NK-92 treated with Interleukin-12 subunit alpha and Interleukin-12 subunit beta, amount 100 ng/mL, for 24 hours (cell line): ENCODE measurements around the gene LRRC36.

Source experiments
- DNase-seq: peaks from one replicate; lab custom pipeline; 2025; lab: John Stamatoyannopoulos, UW

Gene LRRC36, protein sequence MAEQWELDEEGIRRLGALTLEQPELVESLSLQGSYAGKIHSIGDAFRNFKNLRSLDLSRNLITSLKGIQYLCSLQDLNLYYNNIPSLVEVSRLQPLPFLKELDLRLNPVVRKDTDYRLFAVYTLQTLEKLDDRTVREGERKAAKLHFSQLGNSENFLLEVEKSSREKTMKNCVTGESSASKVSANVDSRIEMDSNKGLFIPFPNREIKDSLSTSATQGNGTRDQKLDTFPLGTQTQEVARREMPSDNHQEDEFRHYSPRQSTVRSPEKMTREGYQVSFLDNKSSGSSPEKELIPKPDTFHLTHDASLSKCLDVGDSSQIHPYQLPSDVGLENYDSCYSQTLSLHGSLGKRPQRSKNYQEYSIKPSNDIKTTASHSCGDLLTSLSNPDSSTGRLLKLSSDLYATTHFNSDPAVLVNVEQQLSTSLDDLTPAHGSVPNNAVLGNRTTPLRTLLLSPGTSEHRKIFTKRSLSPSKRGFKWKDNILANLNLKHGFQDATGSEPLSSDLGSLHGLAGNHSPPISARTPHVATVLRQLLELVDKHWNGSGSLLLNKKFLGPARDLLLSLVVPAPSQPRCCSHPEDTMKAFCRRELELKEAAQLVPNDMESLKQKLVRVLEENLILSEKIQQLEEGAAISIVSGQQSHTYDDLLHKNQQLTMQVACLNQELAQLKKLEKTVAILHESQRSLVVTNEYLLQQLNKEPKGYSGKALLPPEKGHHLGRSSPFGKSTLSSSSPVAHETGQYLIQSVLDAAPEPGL

DNA sequence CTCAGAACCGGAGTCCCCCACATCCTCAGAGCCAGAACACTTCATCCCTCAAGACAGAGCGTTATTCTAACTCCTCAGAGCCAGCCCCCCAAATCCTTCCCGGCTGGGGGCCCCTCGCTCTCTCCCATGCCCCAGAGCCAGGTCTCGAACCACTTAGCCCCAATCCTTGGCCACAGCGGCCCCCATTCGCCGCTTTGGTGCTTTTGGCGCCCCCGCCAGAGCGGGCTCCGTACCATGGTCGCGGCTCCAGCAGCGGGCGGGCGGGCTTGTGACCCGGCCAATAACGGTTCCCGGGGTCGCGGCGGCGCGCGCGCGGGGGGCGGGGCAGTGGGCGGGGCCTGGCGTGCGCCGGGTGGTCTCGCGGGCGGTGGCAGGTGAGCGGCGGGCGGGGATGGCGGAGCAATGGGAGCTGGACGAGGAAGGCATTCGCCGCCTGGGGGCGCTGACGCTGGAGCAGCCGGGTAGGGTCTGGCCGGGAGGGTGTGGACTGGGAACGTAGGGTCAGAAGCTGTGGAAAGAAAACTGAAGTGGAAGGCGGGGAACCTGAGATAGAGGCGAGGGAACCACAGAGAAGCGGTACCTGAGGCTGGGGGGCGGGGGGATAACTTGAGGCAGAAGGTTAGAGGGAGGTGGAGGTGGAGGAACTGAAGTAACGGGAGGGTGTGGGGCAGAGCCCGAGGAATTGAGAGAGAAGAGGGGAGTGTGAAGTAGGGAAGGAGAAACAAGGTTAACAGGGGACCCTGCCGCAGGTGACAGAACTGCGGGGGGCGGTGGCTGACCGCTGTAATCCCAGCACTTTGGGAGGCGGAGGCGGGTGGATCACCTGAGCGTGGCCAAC lies at the start of gene LRRC36, which contains the start of gene KCTD19:
Gene LRRC36 (plus strand): TSS at position 344 of the 838 bp plus-strand sequence. CDS start 48 bp downstream, at position 392.
Gene KCTD19 (minus strand): TSS at position 270 of the 838 bp plus-strand sequence. CDS start 34 bp downstream, at position 236.
- DNase-seq, result no peak

DNA sequence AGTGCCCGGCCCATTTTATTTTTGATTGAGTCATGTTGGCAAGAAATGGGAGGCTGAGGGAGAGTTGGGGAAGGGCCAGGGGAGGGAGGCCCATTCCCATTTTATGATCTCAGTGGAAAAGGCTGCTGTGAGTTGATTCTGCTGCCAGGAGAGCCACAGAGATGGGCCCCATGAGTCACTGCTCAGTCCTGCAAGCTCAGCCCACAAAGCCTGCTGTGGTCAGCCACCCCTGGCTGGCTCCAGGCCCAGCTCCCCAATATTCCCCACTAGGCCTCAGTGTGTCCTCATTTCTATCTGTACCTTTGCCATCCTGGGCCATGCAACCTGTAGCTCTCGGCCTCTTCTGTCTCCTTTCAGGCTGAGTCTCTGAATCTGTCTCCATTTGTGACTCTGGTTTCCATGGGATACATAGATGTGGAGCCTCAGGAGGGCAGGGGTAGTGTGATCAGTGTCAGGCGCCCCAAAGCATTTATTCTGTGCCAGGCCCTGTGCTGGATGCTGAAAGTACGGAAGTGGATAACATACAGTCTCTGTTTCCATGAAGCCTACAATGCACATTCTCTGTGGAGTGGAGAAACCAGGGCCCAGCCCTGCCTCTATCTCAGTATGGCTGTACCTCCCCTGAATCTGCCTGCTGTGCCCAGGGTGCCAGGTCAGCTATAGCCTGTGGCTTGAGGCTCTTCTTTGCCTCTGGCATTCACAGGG lies 49.2 kb upstream of the LRRC36 start:
- no peak for DNase-seq

DNA sequence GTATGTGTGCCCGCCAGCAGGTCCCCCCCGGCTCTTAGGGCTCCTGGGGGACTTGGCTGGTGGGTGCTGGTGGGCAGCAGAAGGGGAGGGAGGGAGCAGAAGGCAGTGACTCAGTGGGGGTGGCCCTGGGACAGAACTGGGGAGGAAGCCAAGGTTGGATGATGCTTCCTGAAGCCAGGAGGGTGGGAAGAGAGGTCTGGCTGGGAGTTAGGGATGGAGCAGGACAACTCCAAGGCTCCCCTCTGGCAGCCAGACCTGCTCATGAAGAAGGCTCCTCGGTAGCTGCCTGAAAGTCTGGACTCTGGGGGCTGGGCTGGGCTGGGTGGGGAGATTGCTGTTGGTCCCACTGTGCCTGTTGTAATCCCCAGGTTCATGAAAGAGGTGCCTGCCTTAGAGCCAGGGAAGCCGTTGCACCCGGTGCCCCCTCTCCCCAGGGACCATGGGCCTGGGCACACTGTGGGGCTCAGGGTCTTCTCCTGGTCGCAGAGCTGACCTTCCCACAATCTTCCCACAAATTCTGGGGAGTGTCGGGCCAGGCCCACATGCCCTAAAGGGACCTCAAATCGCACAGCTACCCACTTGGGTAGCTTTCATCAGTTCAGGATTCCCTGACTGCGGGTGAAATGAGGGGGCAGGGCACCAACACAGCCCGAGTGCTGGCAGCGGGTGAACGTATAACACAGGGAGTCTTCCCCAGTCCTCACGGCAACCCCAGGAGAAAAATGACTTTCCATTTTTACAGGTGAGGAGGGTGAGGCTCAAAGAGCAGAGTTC lies 48.4 kb upstream of the LRRC36 start:
- no peak for DNase-seq

DNA sequence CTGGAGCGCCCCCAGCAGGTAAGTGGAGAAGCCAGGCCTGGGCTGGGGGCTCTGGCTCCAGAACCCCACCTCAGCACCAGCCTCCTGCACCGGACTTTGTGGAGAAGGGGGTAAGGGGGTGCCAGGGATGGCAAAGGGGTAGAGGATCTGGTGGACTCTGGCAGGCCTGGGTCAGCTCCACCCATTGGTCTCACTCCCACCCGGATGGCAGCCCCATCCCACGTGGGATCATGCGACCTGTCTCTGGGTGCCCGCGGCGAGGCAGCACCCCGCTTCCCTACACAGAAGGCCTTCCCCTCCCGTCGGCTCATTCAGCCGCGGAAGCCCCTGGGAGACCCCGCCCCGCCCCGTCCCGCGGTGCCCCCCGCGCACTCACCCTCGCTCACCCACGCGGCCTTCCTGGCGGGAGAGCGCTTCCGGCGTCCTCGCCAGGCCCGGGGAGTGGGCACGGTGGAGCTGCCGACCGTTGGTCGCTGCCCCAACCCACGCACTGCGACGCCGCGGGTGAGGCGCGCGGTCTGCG lies 47.8 kb upstream of the LRRC36 start:
- peak; percentile 65 for DNase-seq

DNA sequence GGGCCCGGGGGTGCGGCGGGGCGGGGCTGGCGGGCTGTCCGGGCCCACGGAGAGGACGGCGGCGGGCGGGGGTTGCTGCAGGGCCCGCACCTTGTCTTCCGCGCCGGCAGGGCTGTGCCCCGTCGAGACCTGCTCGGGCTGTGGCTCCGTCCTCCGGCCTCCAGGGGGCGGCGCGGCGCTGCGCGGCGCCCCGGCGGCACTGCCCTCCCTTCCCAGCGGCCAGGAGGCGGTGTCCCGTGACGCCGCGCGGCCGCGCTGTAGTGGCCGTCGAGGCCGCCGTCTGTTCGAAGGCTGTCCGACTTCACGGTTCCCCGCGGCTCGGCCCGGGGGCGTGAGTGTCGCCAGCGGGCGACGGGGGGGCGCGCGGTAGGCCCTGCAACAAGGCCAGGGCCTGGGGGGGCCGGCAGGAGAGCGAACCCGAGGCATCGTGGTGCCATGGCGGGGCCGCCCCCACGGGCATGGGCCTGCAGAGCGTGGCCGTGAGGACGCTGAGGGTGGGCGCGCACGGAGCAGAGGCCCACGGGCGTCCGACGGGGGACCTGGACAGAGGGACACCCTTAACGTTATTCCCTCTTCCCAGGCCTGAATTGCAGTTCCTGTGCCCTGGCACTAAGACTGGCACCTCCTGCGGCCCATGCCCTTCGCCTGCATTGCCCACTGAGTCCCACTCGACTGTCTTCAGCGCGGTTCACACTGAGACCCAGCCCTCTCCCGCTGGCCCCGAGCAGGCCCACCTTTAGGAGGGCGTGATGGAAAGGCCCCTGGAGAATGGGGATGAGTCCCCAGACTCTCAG lies 47.1 kb upstream of the LRRC36 start, which contains the start of gene PLEKHG4:
Gene PLEKHG4 (plus strand): TSS at position 237 of the 794 bp plus-strand sequence. CDS start 513 bp downstream, at position 750.
- DNase-seq, result peak; percentile 68

DNA sequence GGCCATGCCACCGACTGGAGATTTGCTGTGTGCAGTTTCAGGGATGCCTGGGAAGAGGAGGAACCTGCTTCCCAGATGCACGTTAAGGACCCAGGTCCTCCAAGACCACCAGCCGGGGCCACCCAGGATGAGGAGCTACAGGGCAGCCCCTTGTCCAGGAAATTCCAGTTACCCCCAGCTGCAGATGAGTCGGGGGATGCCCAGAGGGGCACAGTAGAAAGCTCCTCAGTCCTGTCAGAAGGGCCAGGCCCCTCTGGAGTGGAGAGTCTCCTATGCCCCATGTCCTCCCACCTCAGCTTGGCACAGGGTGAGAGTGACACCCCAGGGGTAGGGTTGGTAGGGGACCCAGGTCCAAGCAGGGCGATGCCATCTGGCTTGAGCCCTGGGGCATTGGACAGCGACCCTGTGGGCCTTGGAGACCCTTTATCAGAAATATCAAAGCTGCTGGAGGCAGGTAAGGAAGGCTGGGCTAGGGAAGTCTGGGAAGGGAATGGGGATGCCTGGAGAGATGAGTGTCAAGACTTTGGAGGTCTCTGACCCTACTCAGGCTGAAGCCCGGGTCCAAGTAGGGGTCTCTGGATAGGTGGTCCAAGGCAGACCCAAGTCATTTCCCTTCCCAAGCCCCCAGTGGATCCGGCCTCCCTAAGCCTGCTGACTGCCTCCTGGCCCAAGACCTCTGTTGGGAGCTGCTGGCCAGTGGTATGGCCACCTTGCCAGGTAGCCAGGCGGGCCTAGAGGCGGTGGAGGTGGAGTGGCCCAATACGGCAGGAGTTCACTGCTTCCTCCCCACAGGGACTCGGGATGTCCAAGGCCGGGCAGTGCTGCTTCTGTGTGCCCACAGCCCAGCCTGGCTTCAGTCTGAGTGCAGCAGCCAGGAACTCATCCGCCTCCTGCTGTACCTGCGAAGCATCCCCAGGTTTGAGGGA lies 46.3 kb upstream of the LRRC36 start:
- no peak for DNase-seq

DNA sequence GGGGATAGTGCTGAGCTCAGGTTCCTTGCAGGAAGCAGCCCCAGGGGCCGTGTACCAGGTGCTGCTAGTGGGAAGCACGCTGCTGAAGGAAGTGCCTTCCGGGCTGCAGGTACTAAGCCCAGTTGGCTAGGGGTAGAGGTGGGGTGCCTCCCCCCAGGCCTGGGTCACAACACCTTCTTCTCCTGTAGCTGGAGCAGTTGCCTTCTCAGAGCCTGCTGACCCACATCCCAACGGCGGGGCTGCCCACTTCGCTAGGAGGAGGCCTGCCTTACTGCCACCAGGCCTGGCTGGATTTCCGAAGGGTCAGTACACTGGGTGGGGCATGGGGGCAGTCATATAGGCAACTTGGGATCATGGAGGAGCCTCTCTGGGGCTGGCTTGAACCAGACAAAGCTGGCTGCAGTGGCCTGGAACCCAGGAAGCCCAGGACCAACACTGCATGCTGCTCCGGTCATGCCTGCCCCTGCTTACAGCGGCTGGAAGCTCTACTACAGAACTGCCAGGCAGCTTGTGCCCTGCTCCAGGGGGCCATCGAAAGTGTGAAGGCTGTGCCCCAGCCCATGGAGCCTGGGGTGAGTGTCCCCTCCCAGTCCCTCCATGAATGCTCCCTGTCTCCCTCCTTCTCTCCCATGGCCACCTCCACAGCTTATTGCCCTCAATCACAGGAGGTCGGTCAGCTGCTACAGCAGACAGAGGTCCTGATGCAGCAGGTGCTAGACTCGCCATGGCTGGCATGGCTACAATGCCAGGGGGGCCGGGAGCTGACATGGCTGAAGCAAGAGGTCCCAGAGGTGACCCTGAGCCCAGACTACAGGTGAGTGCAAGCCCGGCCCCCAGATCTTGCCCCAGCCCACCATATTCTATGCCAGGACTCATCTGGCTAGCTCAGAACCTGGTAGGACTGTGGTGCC lies 44.8 kb upstream of the LRRC36 start:
- DNase-seq, result no peak

DNA sequence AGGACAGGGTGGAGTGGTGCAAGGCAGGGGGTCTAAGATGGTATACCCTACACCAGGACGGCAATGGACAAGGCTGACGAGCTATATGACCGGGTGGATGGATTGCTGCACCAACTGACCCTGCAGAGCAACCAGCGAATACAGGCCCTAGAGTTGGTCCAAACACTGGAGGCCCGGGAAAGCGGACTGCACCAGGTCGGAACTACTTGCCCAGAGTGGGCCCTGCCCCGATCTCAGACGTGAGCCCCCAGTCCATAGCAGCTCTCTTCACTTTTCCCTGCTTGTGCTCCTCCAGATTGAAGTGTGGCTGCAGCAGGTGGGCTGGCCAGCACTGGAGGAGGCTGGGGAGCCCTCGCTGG lies 44.2 kb upstream of the LRRC36 start:
- DNase-seq, result no peak

DNA sequence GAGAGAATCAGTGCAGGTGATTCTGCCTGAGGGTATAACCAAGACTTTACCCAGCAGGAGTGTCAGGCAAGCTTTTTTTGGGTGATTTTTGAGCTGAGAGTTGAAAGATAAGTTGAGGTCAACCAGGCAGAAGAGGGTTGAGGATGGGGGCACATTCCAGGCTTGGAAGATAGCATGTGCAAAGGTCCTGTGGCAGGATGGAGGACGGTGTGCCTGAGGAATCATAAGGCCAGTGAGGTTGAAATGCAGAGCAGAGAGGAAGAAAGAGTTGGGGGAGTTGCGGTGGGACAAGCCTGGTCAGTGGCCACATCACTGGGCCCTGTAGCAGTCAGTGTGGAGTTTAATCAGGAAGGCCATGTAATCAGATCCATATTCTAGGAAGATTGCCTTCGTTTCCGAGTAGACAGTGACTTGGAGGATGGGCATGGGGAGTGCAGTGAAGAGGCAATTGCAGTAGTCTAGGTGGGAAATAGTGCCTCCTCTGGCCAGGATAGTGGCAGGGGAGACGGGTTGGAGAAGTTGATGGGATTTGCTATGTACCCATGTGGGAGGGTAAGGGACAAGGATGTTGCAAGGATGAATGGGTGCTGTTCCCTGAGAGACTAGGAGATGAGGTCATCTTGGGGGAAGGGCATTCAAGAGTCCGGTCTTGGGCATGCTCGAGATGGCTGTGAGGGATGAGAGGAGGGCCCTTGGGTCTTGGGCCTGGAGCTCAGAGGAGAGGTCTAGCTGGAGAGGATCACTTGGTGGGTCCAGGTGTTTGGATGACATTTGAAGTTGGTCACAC lies 43.4 kb upstream of the LRRC36 start:
- no peak for DNase-seq

DNA sequence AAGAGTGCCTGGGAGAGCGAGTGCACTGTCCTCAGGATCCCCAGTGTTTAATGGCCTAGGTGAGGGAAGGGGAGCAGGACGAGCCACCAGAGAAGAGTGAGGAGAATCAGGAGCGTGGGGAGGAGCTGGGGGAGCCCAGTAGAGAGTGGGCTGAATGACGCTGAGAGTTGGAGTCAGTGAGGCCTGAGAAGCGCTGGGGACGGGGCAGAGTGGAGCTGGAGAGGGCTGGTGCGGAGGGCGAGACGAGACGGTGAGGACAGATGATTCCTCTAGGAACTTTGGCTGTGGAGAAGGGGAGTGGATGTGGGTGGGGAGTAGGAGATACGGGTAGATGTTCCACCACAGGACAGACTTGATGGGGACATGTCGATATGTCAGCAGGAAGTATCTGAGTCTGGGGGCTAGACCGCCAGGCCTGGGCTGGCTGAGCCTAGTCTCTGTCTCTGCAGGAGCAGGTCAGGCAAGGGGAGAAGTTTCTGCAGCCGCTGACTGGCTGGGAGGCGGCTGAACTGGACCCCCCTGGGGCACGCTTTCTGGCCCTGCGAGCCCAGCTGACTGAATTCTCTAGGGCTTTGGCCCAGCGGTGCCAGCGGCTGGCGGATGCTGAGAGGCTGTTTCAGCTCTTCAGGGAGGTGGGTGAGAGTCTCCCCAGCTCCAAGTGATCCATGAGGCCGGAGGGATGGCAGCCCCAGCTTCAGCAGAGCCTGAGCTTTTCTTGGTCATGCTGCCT lies 42.6 kb upstream of the LRRC36 start:
- DNase-seq, result no peak

DNA sequence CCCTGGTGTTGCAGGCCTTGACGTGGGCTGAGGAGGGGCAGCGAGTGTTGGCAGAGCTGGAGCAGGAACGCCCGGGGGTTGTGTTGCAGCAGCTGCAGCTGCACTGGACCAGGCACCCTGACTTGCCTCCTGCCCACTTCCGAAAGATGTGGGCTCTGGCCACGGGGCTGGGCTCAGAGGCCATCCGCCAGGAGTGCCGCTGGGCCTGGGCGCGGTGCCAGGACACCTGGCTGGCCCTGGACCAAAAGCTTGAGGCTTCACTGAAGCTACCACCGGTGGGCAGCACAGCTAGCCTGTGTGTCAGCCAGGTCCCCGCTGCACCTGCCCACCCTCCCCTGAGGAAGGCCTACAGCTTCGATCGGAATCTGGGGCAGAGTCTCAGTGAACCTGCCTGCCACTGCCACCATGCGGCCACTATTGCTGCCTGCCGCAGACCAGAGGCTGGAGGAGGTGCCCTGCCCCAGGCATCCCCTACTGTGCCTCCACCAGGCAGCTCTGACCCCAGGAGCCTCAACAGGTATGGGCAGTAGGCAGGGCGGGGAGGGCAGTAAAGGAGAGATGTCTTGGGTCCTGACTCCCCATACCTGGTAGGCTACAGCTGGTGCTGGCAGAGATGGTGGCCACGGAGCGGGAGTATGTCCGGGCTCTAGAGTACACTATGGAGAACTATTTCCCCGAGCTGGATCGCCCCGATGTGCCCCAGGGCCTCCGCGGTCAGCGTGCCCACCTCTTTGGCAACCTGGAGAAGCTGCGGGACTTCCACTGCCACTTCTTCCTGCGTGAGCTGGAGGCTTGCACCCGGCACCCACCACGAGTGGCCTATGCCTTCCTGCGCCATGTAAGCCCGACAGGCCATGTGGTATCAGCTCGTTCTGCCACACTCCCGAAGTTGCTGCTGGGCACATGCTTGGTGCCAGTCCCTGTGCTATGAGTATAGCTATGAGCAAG lies 41.6 kb upstream of the LRRC36 start:
- DNase-seq, result no peak

DNA sequence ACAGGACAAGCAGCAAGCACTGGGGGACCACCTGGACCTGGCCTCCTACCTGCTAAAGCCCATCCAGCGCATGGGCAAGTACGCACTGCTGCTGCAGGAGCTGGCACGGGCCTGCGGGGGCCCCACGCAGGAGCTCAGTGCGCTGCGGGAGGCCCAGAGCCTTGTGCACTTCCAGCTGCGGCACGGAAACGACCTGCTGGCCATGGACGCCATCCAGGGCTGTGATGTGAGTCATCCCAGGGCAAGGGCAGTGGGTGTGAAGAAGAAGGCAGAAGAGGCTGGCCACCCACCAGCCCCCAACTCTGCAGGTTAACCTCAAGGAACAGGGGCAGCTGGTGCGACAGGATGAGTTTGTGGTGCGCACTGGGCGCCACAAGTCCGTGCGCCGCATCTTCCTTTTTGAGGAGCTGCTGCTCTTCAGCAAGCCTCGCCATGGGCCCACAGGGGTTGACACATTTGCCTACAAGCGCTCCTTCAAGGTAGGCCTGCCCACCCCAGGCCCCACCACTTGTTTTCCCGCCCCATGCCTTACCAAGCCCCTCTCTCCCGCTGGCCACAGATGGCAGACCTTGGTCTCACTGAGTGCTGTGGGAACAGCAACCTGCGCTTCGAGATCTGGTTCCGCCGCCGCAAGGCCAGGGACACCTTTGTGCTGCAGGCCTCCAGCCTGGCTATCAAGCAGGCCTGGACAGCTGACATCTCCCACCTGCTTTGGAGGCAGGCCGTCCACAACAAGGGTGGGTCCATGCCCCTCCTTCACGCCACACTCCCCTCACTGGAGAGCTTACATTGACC lies 40.0 kb upstream of the LRRC36 start:
- no peak for DNase-seq

DNA sequence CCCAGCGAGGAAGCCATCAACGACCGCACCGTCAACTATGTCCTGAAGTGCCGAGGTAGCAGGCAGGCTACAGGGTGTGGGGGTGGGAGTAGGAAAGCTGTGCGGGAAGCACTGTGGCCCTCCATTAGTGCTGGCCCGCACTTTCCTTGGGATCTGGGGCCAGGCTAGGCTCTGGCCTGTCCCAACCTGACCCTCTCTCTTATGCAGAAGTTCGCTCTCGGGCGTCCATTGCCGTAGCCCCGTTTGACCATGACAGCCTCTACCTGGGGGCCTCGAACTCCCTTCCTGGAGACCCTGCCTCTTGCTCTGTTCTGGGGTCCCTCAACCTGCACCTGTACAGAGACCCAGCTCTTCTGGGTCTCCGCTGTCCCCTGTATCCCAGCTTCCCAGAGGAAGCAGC lies 38.7 kb upstream of the LRRC36 start:
- no peak for DNase-seq

DNA sequence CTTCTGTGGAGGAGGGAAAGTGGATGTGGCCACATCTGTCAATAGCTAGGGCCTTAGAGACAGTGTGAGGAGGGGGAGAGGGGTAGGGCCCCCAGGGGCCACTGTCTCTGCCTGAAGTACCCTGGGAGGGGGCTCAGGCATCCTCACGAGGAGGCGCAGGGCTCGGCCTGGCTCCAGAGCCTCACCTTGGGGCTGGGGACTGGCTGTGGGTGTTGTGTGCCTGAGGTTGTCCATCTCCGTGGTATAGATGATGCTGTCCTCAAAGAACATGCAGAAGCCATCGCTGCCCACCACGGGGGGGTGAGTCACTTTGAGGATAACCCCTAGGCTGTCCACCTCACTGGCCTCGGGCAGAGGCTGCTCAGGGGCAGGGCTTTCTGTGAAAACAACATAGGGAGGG lies 35.2 kb upstream of the LRRC36 start:
- no peak for DNase-seq
